NCI-H345 (cell line): ENCODE results near the gene USP38.
A peak's percentile ranks its signal among the peaks of the same experiment; 100 is the strongest.
"Not testable (repeated sequence)": the region's sequence is repeated elsewhere in the genome, so short reads cannot be mapped to it uniquely, and the experiment has no call there.

Experiments
- DNase-seq: peaks from one replicate; lab custom pipeline; 2025; lab: John Stamatoyannopoulos, UW

The USP38 gene

DNA sequence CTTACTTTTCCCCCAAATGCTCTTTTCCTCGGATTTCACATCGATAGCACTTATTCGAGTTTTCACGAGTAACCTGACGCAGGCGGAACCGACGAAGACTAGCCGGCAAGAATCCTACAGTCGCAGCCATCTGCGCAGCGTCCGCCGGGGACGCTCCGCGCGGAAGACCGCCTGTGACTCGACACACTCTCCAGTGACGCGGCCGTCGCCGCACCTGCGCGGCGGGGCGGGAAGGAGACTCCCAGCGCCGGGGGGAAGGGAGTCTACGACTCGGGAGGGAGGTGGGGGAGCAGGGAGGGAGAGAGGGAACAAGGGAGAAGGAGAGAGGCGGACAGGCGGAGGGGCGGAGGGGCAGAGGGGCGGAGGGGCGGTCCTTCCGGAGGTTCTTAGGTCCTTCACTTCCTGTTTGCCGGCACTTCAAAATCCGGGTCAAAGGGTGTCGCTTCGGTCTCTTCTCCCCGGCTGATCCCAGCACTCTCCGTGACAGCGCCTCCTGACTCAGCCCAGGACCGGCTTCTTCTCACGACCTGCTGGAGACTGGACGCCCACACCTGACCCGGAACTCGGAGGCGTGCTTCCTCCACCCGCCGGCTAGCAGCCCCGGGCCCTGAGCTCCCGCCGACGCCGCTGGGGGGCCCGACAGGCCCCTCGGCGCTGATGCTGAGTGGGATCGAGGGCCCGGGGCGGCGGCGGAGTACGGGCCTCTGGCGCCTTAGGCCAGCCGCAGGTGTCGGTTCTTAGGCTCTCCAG lies at the start of gene USP38:
USP38 (plus strand) TSS at position 415 of the 750 bp plus-strand sequence. CDS start 534 bp downstream, outside the sequence.
- DNase-seq: peak; percentile 91

DNA sequence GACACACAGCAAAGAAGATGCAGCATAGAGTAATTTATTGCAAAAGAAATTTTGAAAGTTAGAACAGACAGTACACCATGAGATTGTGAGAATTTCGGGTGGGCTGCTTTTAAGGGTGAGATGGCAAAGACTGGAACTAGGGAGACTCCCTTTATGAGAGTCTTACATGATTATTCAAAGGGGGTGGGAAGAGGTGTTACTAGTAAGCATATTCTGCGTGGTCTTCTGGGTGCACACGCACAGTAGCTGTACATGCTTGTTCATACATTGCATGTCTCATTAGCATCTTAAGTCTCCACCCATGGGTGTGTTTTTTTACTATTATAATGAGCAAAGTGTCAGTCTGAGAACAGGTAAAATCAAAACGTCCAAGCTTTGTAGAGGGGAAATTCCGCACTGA lies 49.4 kb upstream of the USP38 start:
- DNase-seq: no peak

DNA sequence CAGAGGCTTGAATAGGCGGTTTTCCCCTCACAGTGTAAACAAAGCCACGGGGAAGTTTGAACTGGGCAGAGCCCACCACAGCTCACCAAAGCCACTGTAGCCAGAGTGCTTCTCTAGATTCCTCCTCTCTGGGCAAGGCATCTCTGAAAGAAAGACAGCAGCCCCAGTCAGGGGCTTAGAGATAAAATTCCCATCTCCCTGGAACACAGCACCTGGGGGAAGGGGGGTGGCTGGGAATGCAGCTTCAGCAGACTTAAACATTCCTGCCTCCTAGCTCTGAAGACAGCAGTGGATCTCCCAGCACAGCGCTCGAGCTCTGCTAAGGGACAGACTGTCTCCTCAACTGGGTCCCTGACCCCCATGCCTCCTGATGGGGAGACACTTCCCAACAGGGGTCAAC lies 44.0 kb upstream of the USP38 start:
- no peak for DNase-seq

- DNase-seq: no peak
Measured at GRCh38 chr4:143148521-143148920, 36.2 kb upstream of the USP38 start.

DNA sequence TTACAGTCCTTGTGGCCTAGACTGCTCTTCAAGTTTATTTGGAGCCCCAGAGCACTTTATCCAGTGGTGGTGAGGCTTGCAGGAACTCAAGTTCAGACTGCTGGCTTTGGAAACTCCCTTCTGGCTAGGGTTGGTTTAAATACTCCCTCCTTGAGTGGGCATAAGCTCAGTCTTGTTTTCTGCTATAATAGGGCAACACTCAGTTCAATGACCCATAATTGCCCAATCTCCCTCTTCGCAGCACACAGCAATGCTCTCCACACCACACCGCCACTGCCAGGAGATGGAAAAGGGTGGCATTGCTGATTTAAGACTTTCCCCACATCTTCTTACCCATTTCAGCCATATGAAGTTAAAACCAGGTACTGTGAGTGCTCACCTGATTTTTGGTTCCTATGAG lies 27.9 kb upstream of the USP38 start:
- no peak for DNase-seq

- DNase-seq: no peak
Measured at GRCh38 chr4:143163614-143164013, 21.1 kb upstream of the USP38 start.

GRCh38 chr4:143166722-143167121 lies 18.0 kb upstream of the USP38 start:
- not testable (repeated sequence) for DNase-seq

DNA sequence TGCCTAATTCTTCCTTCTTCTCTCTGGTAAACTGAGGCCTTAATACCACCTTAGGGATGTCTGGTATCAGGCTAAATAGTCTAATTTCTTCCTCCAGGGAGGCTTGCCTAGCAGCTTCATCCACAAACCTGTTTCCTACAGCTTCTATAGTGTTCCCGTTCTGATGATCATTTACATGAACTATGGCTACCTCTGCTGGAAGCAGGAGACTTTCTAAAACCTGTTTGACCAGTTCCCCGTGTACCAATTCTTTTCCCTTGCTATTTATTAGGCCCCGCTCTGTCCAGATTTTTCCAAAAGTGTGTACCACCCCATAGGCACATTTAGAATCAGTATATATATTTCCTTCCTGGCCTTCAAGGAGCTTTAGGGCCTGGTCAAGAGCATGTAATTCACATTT lies 5.8 kb upstream of the USP38 start:
- DNase-seq: no peak

DNA sequence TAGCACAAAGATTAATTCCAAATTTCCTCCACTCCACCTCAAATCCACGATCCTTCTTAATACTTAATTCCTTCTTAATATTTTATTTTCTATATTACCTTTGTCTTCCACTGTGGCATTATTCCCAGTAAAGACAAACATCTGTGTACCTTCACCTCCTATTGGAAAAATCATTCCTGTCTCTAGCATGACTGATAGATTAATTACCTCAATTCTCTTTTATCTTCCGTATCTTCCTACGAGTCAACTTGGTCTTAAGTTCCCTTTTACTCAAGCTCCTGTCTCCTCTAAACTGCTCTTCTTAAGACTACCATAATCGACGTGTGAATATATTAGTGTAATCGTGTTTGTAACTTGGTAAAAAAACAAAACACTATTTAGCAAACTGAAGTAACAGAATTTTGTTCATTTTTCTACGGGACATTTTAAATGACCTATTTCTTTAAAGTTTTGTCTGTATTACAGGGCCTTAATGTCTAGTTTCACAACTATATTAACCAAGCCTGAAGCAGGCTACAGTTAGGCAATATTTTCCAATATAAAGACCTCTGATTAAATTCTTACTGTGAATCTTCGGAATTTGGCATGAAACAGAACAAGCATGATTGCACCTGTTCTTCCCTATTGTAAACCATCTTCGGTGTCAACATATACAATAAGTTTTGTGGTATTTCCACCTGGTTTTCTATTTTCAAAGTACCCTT lies 1.1 kb upstream of the USP38 start:
- DNase-seq: no peak

DNA sequence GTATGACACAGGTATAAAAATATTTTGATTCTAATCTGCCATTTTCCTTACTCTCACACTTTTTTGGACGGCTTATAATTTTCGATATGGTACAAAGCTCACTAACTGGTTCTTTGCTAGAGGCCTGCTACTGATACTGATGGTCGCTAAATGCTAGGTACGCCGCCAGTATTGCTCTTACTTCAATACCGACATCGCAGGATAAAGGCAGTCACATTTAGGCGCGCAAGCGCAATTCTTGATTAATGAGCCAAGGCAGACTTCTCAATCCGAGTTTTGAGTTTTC lies 557 bp upstream of the USP38 start:
- DNase-seq: peak; percentile 56

GRCh38 chr4:143185253-143186107 lies 763 bp downstream of the USP38 start:
- peak; percentile 34 for DNase-seq

- no peak for DNase-seq
Measured at GRCh38 chr4:143186212-143186611, 1.5 kb downstream of the USP38 start.

- DNase-seq: no peak
Measured at GRCh38 chr4:143186649-143187048, 1.9 kb downstream of the USP38 start.

GRCh38 chr4:143188136-143189088 lies 3.7 kb downstream of the USP38 start:
- DNase-seq: no peak

DNA sequence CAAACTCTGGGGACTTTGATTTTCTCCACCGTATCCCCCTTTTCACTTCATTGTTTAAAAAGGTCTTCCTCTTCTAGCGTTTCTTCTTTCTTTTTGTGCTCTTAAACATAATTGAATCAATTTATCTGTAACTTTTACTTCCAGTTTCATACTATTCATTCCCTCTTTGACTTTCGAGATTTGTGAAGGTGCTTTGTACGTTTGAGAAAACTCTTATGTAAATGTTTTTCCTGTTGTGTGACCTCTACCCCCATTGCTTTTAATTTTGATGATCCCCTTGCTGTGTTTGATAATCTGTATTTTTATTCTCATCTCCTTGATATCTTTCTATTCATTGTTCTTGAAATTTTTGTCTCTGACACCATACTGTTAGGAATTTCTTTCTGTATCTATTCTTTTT lies 4.8 kb downstream of the USP38 start:
- no peak for DNase-seq

DNA sequence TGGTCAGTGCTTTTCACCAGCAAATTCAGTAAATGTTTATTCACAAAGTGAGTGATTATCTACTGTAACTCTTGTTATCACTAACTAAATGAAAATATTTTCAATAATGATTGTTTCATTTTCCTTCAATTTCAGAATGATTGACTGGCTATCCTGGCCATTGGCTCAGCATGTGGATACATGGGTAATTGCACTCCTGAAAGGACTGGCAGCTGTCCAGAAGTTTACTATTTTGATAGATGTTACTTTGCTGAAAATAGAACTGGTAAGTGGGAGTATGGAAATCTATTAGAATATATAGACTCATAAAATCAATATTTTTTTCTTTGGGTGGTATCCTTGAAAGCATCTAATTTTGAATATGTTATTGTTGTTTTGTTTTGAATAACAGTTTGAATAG lies 10.9 kb downstream of the USP38 start:
- no peak for DNase-seq

GRCh38 chr4:143196323-143196722 lies 11.6 kb downstream of the USP38 start:
- no peak for DNase-seq

- no peak for DNase-seq
Measured at GRCh38 chr4:143199503-143199902, 14.8 kb downstream of the USP38 start.

- DNase-seq: no peak
Measured at GRCh38 chr4:143202824-143203223, 18.1 kb downstream of the USP38 start.

- DNase-seq: no peak
Measured at GRCh38 chr4:143203577-143203976, 18.9 kb downstream of the USP38 start.

DNA sequence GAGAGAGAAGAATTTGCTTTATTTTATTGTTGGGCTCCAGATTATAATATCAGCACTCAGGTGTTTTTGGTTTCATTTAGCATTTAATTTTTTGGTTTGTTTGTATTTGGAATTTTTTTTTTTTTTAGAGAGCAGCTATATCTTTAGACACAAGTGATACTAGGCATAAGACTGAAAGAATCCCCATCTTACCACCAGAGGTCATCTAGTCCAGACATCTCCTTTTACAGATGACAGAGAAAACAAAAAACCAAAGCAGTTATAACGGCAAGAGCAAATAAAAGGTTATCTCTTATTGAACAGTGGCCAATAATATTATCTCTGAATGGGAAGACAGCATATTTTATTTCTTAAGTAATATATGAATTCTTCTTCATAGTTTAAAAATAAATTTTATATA lies 22.8 kb downstream of the USP38 start:
- no peak for DNase-seq

GRCh38 chr4:143212566-143212965 lies 27.8 kb downstream of the USP38 start:
- no peak for DNase-seq
